GM12874 (cell line): ENCODE data around the gene POLR1E.

Experiments used
- TF ChIP-seq, protein P1 (sequence below): IDR thresholded peaks from 2 replicates; pipeline ENCODE4 v1.5.1; 2011; ENCODE audit warnings: low read depth, mild to moderate bottlenecking, control low read depth, low read length, moderate library complexity; ENCODE audit not compliant: insufficient read depth

The POLR1E gene

DNA sequence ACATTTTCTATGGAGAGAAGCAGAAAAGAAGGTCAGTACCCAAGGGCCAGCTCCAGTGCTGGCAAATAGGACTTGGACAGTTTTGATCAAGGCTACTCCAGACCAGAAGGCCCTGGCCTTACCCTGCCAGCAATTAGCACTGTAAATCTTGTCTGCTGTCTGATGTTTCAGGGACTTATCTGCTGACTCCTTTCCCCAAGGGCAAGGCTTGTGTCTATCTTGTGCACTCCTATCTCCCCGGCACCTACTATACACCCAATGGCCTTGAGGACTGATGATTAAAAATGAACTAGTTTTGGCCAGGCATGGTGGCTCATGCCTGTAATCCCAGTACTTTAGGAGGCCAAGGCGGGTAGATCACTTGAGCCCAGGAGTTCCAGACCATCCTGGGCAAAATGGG is 37.2 kb downstream of the POLR1E start:
- TF ChIP-seq, protein P1, sequence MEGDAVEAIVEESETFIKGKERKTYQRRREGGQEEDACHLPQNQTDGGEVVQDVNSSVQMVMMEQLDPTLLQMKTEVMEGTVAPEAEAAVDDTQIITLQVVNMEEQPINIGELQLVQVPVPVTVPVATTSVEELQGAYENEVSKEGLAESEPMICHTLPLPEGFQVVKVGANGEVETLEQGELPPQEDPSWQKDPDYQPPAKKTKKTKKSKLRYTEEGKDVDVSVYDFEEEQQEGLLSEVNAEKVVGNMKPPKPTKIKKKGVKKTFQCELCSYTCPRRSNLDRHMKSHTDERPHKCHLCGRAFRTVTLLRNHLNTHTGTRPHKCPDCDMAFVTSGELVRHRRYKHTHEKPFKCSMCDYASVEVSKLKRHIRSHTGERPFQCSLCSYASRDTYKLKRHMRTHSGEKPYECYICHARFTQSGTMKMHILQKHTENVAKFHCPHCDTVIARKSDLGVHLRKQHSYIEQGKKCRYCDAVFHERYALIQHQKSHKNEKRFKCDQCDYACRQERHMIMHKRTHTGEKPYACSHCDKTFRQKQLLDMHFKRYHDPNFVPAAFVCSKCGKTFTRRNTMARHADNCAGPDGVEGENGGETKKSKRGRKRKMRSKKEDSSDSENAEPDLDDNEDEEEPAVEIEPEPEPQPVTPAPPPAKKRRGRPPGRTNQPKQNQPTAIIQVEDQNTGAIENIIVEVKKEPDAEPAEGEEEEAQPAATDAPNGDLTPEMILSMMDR: no peak

DNA sequence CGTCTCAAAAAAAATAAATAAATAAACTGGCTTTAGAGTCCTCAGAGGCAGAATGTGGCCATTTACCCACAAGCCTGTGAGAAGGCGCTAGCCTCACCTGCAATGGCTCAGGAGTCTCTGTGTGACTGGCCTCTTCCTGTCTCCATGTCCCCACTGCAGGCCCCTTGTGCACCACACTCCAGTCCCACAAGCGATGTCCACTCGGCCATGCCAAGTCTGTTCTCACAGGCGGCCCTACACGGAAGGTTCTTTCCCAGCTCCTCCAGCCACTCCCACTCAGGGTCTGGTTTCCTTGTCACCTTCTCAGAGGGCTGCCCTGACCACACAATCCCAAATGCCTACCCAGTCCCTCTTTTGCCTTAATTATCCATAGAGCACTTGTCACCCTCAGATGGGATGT is 38.2 kb downstream of the POLR1E start:
- TF ChIP-seq, protein P1: no peak

DNA sequence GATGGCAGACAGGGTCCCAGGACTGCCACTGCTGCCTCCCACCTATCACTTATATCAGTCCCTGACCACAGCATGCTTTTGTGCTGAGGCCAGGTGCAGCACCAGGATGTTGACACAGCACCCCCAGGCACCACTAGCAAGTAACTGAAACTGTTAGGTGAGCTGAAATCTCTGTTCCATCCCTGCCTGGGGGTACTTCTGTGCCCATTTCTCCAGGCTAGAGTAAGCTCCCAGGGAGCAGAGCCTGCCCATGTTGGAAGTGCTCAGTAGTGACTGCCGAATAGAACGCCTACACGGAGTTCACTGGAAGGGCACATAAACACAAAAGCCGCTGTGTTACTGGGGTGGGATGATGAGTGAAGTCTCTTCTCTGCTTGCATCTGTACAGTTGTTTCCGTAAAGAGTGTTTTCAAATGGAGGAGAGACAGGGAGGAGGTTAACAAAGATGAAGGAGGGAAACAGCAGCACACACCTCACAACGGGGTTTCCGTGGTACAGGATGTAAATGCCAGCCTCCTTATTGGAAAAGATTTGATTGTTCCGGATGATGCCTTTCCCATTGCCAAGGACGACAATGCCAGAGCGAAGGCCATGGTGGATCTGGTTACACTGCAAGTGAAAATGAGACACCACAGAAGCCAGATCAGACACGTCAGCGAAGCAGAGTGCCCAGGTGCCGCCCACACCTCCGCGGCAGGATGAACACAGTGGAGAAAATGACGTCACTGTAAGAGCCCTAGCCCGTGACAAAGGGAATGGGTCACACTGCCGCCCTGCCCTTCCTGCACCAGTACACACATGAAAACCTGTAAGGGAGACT is 43.1 kb downstream of the POLR1E start:
- TF ChIP-seq, protein P1: no peak

GRCh38 chr9:37531699-37532098 is 46.0 kb downstream of the POLR1E start:
- TF ChIP-seq, protein P1: no peak

DNA sequence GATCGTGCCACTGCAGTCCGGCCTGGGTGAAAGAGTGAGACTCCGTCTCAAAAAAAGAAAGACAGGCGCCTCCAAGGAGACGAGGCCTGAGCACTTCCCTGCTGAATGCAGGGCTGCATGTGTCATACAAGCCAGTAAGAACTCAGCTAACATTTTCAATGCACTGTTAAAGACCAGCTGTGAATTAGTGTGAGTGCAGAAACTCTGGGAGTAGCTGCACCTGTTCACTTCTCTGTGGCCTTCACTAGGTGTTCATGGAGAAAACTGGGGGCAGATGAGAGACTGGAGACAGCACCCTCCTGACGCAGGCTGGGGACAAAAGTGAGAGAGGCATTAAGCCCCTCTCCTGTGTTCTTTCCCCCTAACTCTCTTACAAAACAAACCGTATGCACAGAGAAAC is 48.7 kb downstream of the POLR1E start:
- TF ChIP-seq, protein P1: no peak

GRCh38 chr9:37534901-37535300 is 49.2 kb downstream of the POLR1E start:
- TF ChIP-seq, protein P1: no peak

- TF ChIP-seq, protein P1: no peak
Measured at GRCh38 chr9:37538099-37538498, 52.4 kb downstream of the POLR1E start.
